Measurements from ENCODE around the gene SELENOS. TPM values are rescaled to one million over a fixed set of nuclear protein-coding genes. Genes with fewer than 3 reads are reported as not detected.

The SELENOS gene
- total RNA-seq, 1 donor = 84.6 TPM

DNA sequence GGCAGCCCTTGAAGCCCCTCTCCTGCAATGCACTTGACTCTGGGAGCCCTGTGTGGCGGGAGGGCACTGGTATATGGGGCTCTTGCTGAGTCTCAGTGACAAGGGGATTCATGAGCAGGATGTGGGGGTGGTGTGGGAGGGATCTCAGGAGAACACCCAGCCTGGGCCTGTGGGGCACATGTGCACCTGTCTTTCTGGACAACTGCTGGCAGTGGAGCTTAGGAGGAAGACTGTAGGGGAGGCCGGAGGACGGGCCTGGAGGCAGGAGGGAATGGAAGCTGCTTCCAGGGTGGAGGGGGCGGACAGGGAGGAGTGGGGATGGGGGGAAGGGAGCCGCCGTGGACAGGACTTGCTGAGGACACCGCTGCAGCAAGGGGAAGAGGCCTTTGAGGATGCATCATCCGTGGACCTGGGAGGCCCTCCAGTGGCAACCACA, 28.6 kb upstream of the SELENOS start:
- H3K4me3 ChIP-seq (ENCODE audit: low read depth, low read length) = no peak overlapping the region
- no peak for DNase-seq (ENCODE audit: low read depth)
- TF ChIP-seq, protein P1, sequence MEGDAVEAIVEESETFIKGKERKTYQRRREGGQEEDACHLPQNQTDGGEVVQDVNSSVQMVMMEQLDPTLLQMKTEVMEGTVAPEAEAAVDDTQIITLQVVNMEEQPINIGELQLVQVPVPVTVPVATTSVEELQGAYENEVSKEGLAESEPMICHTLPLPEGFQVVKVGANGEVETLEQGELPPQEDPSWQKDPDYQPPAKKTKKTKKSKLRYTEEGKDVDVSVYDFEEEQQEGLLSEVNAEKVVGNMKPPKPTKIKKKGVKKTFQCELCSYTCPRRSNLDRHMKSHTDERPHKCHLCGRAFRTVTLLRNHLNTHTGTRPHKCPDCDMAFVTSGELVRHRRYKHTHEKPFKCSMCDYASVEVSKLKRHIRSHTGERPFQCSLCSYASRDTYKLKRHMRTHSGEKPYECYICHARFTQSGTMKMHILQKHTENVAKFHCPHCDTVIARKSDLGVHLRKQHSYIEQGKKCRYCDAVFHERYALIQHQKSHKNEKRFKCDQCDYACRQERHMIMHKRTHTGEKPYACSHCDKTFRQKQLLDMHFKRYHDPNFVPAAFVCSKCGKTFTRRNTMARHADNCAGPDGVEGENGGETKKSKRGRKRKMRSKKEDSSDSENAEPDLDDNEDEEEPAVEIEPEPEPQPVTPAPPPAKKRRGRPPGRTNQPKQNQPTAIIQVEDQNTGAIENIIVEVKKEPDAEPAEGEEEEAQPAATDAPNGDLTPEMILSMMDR (IDR thresholded peaks at IDR 0.05; ENCODE audit: insufficient read depth, low read depth, low read length) = no peak

DNA sequence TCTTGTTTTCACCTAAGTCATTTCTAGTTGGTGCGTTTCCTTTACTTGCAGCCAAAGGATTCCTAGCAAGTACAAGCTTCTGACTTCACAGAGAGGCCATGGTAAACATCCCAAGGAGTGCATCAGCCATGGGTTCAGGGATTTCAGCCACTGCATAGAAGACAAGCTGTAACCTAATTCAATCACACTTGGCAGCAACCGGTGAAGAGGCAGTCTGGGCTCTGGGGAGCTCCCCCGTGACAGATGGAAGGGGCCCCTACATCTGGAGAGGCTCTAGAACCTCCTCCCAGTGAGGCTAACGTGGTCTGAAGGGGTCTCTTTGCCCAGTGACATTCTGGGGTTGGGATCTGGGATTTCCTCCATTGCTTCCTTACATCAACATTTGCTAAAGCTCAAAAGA, 26.1 kb upstream of the SELENOS start:
- no peak for DNase-seq (ENCODE audit: low read depth)
- no peak overlapping the region for H3K4me3 ChIP-seq (ENCODE audit: low read depth, low read length)
- TF ChIP-seq, protein P1 (IDR thresholded peaks at IDR 0.05; ENCODE audit: insufficient read depth, low read depth, low read length) = no peak

DNA sequence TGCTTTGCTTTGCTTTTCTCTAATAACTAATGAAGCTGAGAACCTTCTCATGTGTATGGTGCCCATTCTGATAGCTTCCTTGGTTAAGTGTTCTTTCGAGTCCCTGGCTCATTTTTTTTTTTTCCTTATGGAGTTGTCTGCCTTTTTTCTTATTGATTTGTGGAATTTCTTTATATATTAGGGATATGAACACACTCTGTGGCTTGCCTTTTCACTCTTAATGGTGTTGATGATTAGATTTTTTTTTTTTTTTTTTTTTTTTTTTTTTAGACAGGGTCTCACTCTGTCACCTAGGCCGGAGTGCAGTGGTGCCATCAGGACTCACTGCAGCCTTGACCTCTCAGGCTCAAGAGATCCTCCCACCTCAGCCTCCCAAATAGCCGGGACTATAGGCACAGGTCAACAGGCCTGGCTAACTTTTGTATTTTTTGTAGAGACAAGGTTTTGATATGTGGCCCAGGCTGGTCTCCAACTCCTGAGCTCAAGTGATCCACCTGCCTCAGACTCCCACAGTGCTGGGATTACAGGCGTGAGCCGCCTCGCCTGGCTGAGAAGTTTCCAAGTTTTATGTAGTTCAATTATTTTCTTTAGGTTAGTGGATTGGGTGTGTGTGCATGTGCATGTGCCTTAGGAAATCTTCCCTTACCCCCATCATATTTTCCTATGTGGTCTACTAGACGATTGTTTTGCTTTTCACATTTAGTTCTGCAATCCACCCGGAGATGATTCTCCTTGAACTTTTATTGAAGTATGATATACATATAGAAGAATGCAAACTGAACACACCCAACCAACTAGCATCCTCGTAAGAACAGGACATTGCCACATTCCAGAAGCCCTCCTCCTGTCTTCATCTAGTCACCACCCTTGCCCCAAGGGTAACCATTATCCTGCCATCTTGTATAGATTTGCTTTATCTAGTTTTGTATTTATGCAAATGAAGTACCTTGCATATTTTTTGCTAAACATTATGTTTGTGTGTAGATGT, 19.4 kb upstream of the SELENOS start:
- TF ChIP-seq, protein P1 (IDR thresholded peaks at IDR 0.05; ENCODE audit: insufficient read depth, low read depth, low read length) = no peak
- H3K4me3 ChIP-seq (ENCODE audit: low read depth, low read length) = peak overlapping the region; percentile 87
- DNase-seq (ENCODE audit: low read depth) = peak; percentile 42

DNA sequence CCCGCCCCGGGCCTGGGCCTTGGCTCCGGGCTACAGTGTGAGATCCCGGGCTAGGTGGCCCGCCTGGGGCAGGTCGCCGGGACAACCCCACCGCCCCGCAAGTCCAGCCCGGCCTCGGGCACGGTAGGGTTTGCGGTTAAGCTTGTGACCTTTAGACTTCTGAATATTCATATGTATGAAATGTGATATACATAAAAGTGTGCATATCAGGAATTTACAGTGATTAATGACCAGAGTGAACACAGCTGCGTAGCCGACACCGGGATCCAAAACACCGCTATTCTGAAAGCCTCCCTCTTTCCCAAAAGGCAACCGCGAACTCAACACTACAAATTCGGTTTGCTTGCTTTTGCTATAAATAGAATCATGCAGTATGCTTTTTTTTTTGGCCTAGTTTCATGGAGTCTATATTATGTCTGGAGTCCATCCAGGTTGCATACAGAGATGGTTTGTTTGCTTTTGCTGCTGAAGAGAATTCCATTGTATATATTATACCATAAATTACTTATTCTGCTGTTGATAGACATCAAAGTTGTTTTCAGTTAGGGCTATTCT, 18.4 kb upstream of the SELENOS start:
- peak; percentile 30 for DNase-seq (ENCODE audit: low read depth)
- TF ChIP-seq, protein P1 (IDR thresholded peaks at IDR 0.05; ENCODE audit: insufficient read depth, low read depth, low read length) = no peak
- H3K4me3 ChIP-seq (ENCODE audit: low read depth, low read length) = peak overlapping the region; percentile 87

DNA sequence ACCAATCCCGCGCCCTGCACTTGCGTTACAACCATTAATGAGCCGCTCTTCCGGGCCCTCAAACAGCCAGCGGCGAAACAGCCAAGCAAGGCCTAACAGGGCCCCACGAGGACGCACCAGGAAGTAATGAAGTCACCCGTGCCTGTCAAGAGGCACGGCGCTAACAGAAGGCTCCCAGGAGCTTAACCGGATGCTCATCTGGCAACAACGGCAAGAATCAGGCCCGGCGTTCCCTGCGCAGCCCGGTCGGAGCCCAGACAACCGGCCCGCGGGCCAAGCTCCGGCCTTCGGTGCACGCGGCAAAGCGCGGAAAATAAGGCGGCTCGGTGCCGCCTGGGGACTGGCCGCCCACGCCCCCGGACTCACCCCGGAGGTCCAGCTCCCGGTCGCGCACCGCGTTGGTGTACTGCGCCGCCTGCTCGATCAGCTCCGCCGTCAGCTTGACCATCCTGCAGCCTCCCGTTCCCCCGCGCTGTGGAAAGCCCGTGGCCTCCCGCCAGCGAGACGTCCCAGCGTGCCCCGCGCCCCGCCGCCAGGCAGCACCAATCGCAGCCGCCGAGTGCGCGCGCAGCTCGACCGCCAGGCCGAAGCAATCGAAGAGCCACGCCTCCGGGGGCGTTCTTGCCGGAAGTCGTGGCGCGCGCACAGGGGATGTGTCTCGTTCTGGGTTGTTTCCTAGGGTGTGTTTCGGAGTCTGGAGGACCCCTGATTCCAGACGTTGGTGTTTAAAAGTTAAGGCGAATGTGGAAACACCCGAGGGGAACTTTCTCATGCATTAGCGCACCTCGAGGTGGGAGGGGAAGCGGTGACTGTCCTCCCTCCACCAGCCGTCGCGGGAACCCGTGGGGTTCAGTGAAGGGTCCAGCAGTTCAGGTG, 17.7 kb upstream of the SELENOS start, which contains the start of gene SNRPA1:
SNRPA1 (minus strand) TSS at position 518 of the 876 bp plus-strand sequence; CDS start at position 448, 70 bp downstream.
- peak; percentile 97 for DNase-seq (ENCODE audit: low read depth)
- H3K4me3 ChIP-seq (ENCODE audit: low read depth, low read length) = peak within 1 kb of the TSS; percentile 87
- TF ChIP-seq, protein P1 (IDR thresholded peaks at IDR 0.05; ENCODE audit: insufficient read depth, low read depth, low read length) = no peak

- no peak for DNase-seq (ENCODE audit: low read depth)
- TF ChIP-seq, protein P1 (IDR thresholded peaks at IDR 0.05; ENCODE audit: insufficient read depth, low read depth, low read length) = no peak
- H3K4me3 ChIP-seq (ENCODE audit: low read depth, low read length) = peak overlapping the region; percentile 87
These were observed 15.8 kb upstream of the SELENOS start for GRCh38 chr15:101293122-101293521.
